Astrocyte (in vitro differentiated cells and primary cell): ENCODE data around the gene MGAT5. TPM values are rescaled to one million over a fixed set of nuclear protein-coding genes. Genes with fewer than 3 reads are reported as not detected.

Source experiments
- DNase-seq: peaks from one replicate; pipeline ENCODE4 v3.0.0-alpha.2; 2010; ENCODE audit warnings: low read depth
- FAIRE-seq: peaks from 2 replicates; lab custom pipeline; 2011; peaks lifted over from hg19 to GRCh38; lab: Jason Lieb, UNC
- H2AFZ ChIP-seq: 2 replicates; pipeline ENCODE4 v1.6.0; 2012; ENCODE audit warnings: low read depth, low read length, inconsistent platforms
- H3K27ac ChIP-seq: 2 replicates; pipeline ENCODE4 v1.5.1; 2011; ENCODE audit warnings: low read depth, low read length, inconsistent platforms
- H3K27me3 ChIP-seq: 2 replicates; pipeline ENCODE4 v1.6.0; 2011; ENCODE audit warnings: low read length, inconsistent platforms; ENCODE audit not compliant: insufficient read depth
- H3K36me3 ChIP-seq: 2 replicates; pipeline ENCODE4 v1.5.1; 2011; ENCODE audit warnings: low read length, inconsistent platforms; ENCODE audit not compliant: insufficient read depth
- H3K4me1 ChIP-seq: 2 replicates; pipeline ENCODE4 v1.5.1; 2011; ENCODE audit warnings: low read length, inconsistent platforms; ENCODE audit not compliant: insufficient read depth
- H3K4me2 ChIP-seq: 2 replicates; pipeline ENCODE4 v1.6.0; 2012; ENCODE audit warnings: low read length, inconsistent platforms
- H3K4me3 ChIP-seq: 2 replicates; pipeline ENCODE4 v1.5.1; 2011; ENCODE audit warnings: low read depth, mild to moderate bottlenecking, low read length, inconsistent platforms; ENCODE audit not compliant: insufficient read depth
- H3K79me2 ChIP-seq: 2 replicates; pipeline ENCODE4 v1.6.0; 2012; ENCODE audit warnings: mild to moderate bottlenecking, low read length, inconsistent platforms; ENCODE audit not compliant: insufficient read depth
- H3K9ac ChIP-seq: 2 replicates; pipeline ENCODE4 v1.6.0; 2012; ENCODE audit warnings: mild to moderate bottlenecking, low read length, inconsistent platforms
- H3K9me3 ChIP-seq: 2 replicates; pipeline ENCODE4 v1.5.1; 2012; ENCODE audit warnings: low read depth, mild to moderate bottlenecking, low read length, inconsistent platforms; ENCODE audit not compliant: insufficient read depth
- H4K20me1 ChIP-seq: 2 replicates; pipeline ENCODE4 v1.6.0; 2012; ENCODE audit warnings: low read length, inconsistent platforms; ENCODE audit not compliant: insufficient read depth
- H3K27ac Mint-ChIP-seq: one replicate; pipeline ENCODE4 v1.8.0; 2021; ENCODE audit warnings: mild to moderate bottlenecking, mixed read lengths; ENCODE audit not compliant: unreplicated experiment
- H3K27me3 Mint-ChIP-seq: one replicate; pipeline ENCODE4 v1.8.0; 2021; ENCODE audit warnings: low read depth, mixed read lengths; ENCODE audit not compliant: unreplicated experiment
- H3K36me3 Mint-ChIP-seq: one replicate; pipeline ENCODE4 v1.8.0; 2021; ENCODE audit warnings: low read depth, mixed read lengths; ENCODE audit not compliant: unreplicated experiment
- H3K4me1 Mint-ChIP-seq: one replicate; pipeline ENCODE4 v1.8.0; 2021; ENCODE audit warnings: low read depth, mixed read lengths; ENCODE audit not compliant: unreplicated experiment
- H3K4me3 Mint-ChIP-seq: one replicate; pipeline ENCODE4 v1.8.0; 2021; ENCODE audit warnings: mild to moderate bottlenecking, moderate library complexity, mixed read lengths; ENCODE audit not compliant: unreplicated experiment
- H3K9me3 Mint-ChIP-seq: one replicate; pipeline ENCODE4 v1.8.0; 2021; ENCODE audit warnings: mild to moderate bottlenecking, mixed read lengths; ENCODE audit not compliant: unreplicated experiment
- CTCF ChIP-seq: IDR thresholded peaks from 2 replicates; pipeline ENCODE4 v1.5.1; 2011; ENCODE audit warnings: low read depth, mild to moderate bottlenecking, inconsistent platforms, low read length, moderate library complexity; ENCODE audit not compliant: insufficient read depth
- EZH2 ChIP-seq: IDR thresholded peaks from 2 replicates; pipeline ENCODE4 v1.6.1; 2012; ENCODE audit warnings: mild to moderate bottlenecking, low read length, inconsistent platforms; ENCODE audit not compliant: insufficient read depth
- total RNA-seq: library from RNA; stranded (reverse); gene quantifications from 2 replicates; pipeline ENCODE4 v1.2.1, GENCODE V29; 2021

The MGAT5 gene
- total RNA-seq, 1 donor from 2014 or later: 80.2 TPM

- peak; percentile 24 for DNase-seq
- Mint-ChIP-seq H3K36me3 (peaks cover 11% of the 10 kb centered on the region), H3K4me3 (no peak overlapping the region), H3K27ac (no peak overlapping the region), H3K27me3 (no peaks in the 10 kb centered on the region), H3K4me1 (peaks cover 30% of the 10 kb centered on the region), H3K9me3 (no peaks in the 10 kb centered on the region)
- H4K20me1 ChIP-seq: peaks cover 32% of the 10 kb centered on the region
- H3K4me1 ChIP-seq: no peaks in the 10 kb centered on the region
- no peak overlapping the region for H3K27ac ChIP-seq
- H3K79me2 ChIP-seq: peaks cover 8% of the 10 kb centered on the region
- TF ChIP-seq CTCF (no peak), EZH2 (no peak)
- no peaks in the 10 kb centered on the region for H3K9me3 ChIP-seq
- no peak for FAIRE-seq
- peak overlapping the region; percentile 42 for H3K4me2 ChIP-seq
- H3K4me3 ChIP-seq: no peak overlapping the region
- no peak overlapping the region for H2AFZ ChIP-seq
- no peaks in the 10 kb centered on the region for H3K36me3 ChIP-seq
- no peak overlapping the region for H3K9ac ChIP-seq
- no peaks in the 10 kb centered on the region for H3K27me3 ChIP-seq
Measured at GRCh38 chr2:134220344-134220974, 33.4 kb upstream of the MGAT5 start.

GRCh38 chr2:134224005-134224404 is 29.9 kb upstream of the MGAT5 start:
- Mint-ChIP-seq H3K4me3 (no peak overlapping the region), H3K36me3 (peaks cover 4% of the 10 kb centered on the region), H3K27ac (no peak overlapping the region), H3K9me3 (no peaks in the 10 kb centered on the region), H3K27me3 (no peaks in the 10 kb centered on the region), H3K4me1 (peaks cover 24% of the 10 kb centered on the region)
- H3K4me3 ChIP-seq: no peak overlapping the region
- peak; percentile 64 for DNase-seq
- no peak overlapping the region for H3K4me2 ChIP-seq
- FAIRE-seq: no peak
- H2AFZ ChIP-seq: no peak overlapping the region
- TF ChIP-seq EZH2 (no peak), CTCF (no peak)
- H3K36me3 ChIP-seq: no peaks in the 10 kb centered on the region
- H3K27me3 ChIP-seq: no peaks in the 10 kb centered on the region
- no peak overlapping the region for H3K27ac ChIP-seq
- peaks cover 20% of the 10 kb centered on the region for H4K20me1 ChIP-seq
- no peaks in the 10 kb centered on the region for H3K9me3 ChIP-seq
- no peak overlapping the region for H3K9ac ChIP-seq
- H3K4me1 ChIP-seq: no peaks in the 10 kb centered on the region
- peaks cover 5% of the 10 kb centered on the region for H3K79me2 ChIP-seq

GRCh38 chr2:134225173-134225572 is 28.7 kb upstream of the MGAT5 start:
- no peaks in the 10 kb centered on the region for H3K36me3 ChIP-seq
- no peak for DNase-seq
- TF ChIP-seq EZH2: no peak
- TF ChIP-seq CTCF: no peak
- H3K27me3 ChIP-seq: no peaks in the 10 kb centered on the region
- Mint-ChIP-seq H3K27ac (no peak overlapping the region), H3K27me3 (no peaks in the 10 kb centered on the region), H3K4me1 (peaks cover 14% of the 10 kb centered on the region), H3K4me3 (no peak overlapping the region), H3K36me3 (no peaks in the 10 kb centered on the region), H3K9me3 (peaks cover 3% of the 10 kb centered on the region)
- H3K4me3 ChIP-seq: no peak overlapping the region
- no peaks in the 10 kb centered on the region for H3K4me1 ChIP-seq
- peaks cover 3% of the 10 kb centered on the region for H3K79me2 ChIP-seq
- no peak overlapping the region for H2AFZ ChIP-seq
- H3K4me2 ChIP-seq: no peak overlapping the region
- H3K9me3 ChIP-seq: no peaks in the 10 kb centered on the region
- H4K20me1 ChIP-seq: peaks cover 11% of the 10 kb centered on the region
- H3K27ac ChIP-seq: no peak overlapping the region
- no peak for FAIRE-seq
- no peak overlapping the region for H3K9ac ChIP-seq
